GM13977 (cell line): ENCODE data around the gene ADRM1.
A peak's percentile ranks its signal among the peaks of the same experiment; 100 is the strongest.

Experiments used
- DNase-seq: peaks from one replicate; pipeline ENCODE4 v3.0.0; 2012; ENCODE audit warnings: low spot score
- CTCF ChIP-seq: IDR thresholded peaks from 2 replicates; pipeline ENCODE4 v1.5.1; 2012; ENCODE audit warnings: mild to moderate bottlenecking, control low read depth; ENCODE audit not compliant: insufficient read depth; ENCODE audit errors: extremely low read depth, missing control alignments
- in situ Hi-C: fragments of 300-500 bp; cut with MboI; formaldehyde crosslinking; loops from one replicate; pipeline ENCODE4 v1.12.0; 2022; ENCODE audit warnings: low sequenced_read_pairs, low pct_unique_long_range_greater_than_20kb, mixed read lengths, inconsistent platforms; ENCODE audit not compliant: unreplicated experiment

ADRM1 gene

GRCh38 chr20:62302341-62303061 lies at the start of gene ADRM1:
TSS of gene ADRM1 (plus strand) at chr20:62302997. CDS start at chr20:62303569, 572 bp downstream.
- TF ChIP-seq CTCF = peak; percentile 91
- in situ Hi-C loops = no loop called here
- DNase-seq = peak; percentile 100

GRCh38 chr20:62253398-62253797 lies 49.4 kb upstream of the ADRM1 start:
- in situ Hi-C loops = no loop called here
- TF ChIP-seq CTCF = no peak
- DNase-seq = no peak

DNA sequence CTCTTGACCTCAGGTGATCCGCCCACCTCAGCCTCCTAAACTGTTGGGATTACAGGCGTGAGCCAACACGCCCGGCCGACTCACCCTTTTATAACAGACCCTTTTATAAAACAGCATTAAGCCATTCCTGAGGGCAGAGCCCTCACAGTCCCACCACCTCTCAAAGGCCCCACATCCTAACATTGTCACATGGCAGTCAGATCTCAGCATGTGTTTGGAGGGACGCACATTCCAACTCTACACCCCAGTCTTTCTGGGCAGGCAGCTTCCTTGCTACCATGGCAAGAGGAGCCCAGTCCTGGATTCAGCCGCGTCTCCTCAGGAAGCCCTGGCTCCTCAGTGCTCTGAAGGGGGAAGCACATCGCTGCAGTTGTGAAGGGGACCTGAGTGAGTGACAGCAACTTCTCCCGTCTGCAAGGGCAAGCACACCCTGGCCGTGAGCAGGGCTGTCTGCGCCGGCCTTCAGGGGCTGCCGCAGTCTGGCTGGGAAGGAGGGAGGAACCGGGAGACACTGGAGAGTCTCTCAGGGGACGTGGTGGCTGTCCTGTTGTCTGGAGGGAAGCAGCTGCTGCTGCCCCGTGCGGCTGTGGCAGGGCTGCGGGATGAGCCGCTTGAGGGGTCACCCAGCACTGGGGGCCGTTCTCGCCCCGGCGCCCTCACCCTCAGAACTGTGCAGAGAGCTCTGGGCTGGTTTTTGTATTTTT lies 48.6 kb upstream of the ADRM1 start:
- TF ChIP-seq CTCF = no peak
- DNase-seq = no peak
- in situ Hi-C loops = no loop called here

DNA sequence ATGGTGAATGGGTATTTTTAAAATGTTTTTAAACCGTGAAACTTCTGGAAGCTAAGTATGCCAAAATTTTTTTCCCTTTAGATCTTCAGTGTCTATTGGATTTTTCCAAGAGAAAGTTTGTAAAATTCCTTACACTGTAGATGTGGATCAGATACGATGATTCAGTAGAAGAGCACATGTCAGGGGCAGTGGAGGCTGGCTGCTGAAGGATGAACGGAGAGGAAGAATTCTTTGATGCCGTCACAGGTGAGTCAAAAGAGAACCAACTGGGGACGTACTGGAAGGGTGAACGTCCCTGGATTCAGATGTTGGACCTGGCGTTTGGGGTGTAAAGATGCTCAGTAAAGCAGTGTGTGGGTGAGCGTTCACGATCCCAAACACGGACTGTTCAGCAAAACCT lies 46.8 kb upstream of the ADRM1 start:
- in situ Hi-C loops = no loop called here
- TF ChIP-seq CTCF = no peak
- no peak for DNase-seq

DNA sequence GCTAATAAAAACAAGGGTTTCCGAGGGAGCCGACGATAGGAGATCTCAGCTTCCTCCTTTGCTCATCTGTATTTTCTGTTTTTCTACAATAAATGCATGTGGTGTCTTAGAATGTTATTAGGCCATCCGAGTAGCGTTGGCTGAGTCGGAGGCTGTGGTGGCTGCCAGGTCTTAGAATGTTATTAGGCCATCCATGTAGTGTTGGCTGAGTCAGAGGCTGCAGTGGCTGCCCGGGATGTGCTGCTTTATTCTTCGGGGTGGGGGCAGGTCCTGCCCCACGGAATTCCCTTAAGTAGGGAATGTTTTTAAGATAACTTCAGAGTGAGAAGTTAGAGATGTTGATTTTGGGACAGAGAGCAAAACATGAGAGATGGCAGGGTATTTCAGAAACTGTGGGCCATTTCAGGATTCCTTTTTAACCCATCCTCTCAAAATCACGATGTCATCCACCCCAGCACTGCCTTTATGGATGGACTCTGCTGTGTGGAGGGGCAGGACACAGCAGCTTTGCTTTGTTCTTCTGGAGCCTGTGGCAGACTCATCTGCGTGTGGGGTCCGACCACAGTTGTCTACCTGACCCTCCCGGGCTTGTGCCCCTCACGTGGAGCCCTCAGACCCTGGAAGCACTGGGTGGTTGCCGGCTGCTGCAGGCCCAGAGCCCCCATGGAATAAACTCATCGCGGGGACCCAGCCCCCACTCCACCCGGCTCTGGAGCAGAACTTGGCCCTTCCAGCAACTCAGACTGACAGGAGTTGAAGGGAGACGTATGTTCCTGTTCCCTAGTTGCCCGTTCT lies 44.1 kb upstream of the ADRM1 start:
- in situ Hi-C loops = no loop called here
- TF ChIP-seq CTCF = no peak
- no peak for DNase-seq

DNA sequence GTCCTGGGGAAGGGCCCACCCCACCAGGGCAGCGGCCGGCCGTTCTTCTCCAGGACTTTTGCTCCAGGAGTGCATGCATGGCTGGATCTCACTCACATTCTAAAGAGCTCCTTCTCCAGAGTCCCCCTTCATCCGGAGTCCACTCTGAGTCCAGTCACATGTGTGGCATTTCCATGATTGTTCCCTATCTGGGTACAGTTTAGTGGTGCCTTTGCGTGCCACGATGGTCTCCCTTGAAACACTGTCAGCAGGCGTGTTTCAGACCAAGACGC lies 43.6 kb upstream of the ADRM1 start:
- no peak for TF ChIP-seq CTCF
- in situ Hi-C loops = no loop called here
- no peak for DNase-seq
